ENCODE measurements around the gene NR5A1.

NR5A1 gene

DNA sequence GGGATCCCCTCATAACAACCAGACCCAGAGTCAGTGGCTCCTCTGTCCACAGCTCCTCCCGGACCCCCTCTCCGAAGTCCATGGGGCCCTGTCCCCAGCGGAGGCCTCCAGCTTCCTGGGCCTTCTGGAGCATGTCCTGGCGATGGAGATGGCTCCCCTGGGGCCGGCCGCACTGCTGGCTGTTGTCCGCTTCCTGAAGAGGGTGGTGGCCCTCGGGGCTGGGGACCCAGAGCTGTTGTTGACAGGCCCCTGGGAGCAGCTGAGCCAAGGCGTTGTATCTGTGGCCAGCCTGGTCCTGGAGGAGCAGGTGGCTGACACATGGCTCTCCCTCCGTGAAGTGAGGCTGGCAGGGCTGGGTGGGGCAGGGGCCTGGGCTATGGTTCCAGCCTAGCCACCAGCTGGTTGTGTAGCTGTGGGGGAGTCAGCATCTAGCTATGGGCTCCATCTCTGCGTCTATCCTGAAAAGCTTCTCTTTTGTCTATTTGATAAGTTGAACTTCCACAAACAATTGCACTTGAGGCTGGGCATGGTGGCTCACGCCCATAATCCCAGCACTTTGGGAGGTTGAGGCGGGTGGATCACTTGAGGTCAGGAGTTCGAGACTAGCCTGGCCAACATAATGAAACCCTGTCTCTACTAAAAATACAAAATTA is 52.3 kb downstream of the NR5A1 start:
- no peak for DNase-seq (ENCODE audit: low read depth, low spot score)
- H3K4me3 ChIP-seq (ENCODE audit: low read depth, low read length) = no peak overlapping the region
- in situ Hi-C loops (cut with HindIII; ENCODE audit: low sequenced_read_pairs) = no loop called here
- TF ChIP-seq, protein P1, sequence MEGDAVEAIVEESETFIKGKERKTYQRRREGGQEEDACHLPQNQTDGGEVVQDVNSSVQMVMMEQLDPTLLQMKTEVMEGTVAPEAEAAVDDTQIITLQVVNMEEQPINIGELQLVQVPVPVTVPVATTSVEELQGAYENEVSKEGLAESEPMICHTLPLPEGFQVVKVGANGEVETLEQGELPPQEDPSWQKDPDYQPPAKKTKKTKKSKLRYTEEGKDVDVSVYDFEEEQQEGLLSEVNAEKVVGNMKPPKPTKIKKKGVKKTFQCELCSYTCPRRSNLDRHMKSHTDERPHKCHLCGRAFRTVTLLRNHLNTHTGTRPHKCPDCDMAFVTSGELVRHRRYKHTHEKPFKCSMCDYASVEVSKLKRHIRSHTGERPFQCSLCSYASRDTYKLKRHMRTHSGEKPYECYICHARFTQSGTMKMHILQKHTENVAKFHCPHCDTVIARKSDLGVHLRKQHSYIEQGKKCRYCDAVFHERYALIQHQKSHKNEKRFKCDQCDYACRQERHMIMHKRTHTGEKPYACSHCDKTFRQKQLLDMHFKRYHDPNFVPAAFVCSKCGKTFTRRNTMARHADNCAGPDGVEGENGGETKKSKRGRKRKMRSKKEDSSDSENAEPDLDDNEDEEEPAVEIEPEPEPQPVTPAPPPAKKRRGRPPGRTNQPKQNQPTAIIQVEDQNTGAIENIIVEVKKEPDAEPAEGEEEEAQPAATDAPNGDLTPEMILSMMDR (IDR thresholded peaks at IDR 0.05; ENCODE audit: low read depth, low read length) = no peak

DNA sequence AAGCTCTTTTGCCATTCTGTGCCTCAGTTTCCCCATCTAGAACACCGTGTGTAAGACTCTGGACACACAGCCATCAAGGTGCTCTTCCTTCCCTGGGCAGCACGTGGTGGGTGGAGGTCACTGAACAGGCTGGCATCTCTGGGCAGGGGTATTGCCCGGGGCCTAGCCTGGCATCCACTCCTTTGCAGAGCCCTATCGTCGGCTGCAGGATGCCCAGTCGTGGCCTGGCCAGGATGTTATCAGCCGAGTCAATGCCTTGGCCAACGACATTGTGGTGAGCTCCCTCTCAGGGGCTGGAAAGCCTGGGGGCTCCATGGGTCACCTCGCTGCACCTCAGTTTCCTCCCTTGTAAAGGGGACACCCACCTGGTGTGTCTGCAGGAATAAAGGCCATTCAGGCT is 52.9 kb downstream of the NR5A1 start:
- no peak overlapping the region for H3K4me3 ChIP-seq (ENCODE audit: low read depth, low read length)
- TF ChIP-seq, protein P1 (IDR thresholded peaks at IDR 0.05; ENCODE audit: low read depth, low read length) = no peak
- in situ Hi-C loops (cut with HindIII; ENCODE audit: low sequenced_read_pairs) = no loop called here
- DNase-seq (ENCODE audit: low read depth, low spot score) = no peak

DNA sequence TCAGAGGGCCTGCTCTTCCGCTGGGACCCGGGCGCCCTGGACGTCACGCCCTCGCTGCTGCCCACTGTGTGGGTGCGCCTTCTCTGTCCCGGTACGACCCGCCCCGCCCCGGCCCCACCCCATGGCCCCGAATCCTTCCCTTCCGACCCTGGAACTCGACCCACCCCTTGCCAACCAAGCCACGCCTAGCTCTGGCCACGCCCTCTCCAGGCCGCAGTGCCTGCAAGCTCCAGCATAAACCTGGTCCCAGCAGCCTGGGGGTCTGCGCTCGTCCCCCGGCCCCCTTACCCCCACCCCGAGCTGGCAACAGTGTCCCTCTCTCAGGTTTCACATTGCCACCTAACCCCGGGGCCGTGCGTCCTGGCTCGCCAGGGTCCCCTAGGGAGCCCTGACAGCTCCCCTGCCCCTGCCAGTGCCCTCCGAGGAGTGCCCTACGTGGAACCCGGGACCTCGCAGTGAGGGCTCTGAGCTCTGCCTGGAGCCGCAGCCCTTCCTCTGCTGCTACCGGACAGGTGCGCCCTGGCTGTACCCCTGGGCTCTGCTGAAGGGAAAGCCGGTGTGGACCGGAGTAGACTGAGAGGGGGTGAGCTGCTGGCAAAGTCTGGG is 53.5 kb downstream of the NR5A1 start:
- in situ Hi-C loops (cut with HindIII; ENCODE audit: low sequenced_read_pairs) = no loop called here
- DNase-seq (ENCODE audit: low read depth, low spot score) = no peak
- TF ChIP-seq, protein P1 (IDR thresholded peaks at IDR 0.05; ENCODE audit: low read depth, low read length) = no peak
- no peak overlapping the region for H3K4me3 ChIP-seq (ENCODE audit: low read depth, low read length)

DNA sequence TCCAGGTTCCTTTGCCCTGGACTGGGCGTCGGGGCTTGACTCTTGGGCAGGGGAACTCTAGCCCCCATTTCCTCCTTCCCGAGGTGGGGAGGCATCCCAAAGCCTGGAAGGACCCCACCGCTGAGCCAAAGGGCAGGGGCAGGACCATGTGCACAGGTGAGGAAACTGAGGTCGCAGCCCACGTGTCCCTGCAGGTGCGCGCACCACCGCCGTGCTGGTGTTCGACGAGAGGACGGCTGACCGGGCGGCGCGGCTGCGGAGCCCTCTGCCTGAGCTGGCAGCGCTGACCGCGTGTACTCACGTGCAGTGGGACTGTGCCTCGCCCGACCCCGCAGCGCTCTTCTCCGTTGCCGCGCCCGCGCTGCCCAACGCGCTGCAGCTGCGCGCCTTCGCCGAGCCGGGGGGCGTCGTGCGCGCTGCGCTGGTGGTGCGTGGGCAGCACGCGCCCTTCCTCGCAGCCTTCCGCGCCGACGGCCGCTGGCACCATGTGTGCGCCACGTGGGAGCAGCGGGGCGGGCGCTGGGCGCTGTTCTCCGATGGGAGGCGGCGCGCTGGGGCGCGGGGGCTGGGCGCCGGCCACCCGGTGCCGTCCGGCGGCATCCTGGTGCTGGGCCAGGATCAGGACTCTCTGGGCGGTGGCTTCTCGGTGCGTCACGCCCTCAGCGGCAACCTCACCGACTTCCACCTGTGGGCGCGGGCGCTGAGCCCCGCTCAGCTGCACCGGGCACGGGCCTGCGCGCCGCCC is 54.2 kb downstream of the NR5A1 start:
- no peak overlapping the region for H3K4me3 ChIP-seq (ENCODE audit: low read depth, low read length)
- no peak for DNase-seq (ENCODE audit: low read depth, low spot score)
- TF ChIP-seq, protein P1 (IDR thresholded peaks at IDR 0.05; ENCODE audit: low read depth, low read length) = no peak
- in situ Hi-C loops (cut with HindIII; ENCODE audit: low sequenced_read_pairs) = no loop called here

DNA sequence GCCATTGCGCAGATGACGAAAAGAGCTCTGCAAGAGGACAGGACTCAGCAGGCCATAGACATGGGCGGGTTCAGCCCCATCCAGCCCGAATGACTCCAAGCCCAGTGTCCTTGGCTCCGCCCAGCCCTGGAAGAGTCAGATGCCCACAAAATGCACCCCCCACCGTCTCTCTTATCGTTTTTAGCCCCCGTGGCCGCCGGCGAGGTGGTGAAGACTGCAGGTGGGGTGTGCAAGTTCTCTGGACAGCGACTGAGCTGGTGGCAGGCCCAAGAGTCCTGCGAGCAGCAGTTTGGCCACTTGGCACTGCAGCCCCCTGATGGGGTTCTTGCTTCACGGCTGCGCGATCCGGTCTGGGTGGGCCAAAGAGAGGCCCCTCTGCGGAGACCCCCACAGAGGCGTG is 54.9 kb downstream of the NR5A1 start:
- TF ChIP-seq, protein P1 (IDR thresholded peaks at IDR 0.05; ENCODE audit: low read depth, low read length) = no peak
- no peak for DNase-seq (ENCODE audit: low read depth, low spot score)
- in situ Hi-C loops (cut with HindIII; ENCODE audit: low sequenced_read_pairs) = no loop called here
- H3K4me3 ChIP-seq (ENCODE audit: low read depth, low read length) = no peak overlapping the region

DNA sequence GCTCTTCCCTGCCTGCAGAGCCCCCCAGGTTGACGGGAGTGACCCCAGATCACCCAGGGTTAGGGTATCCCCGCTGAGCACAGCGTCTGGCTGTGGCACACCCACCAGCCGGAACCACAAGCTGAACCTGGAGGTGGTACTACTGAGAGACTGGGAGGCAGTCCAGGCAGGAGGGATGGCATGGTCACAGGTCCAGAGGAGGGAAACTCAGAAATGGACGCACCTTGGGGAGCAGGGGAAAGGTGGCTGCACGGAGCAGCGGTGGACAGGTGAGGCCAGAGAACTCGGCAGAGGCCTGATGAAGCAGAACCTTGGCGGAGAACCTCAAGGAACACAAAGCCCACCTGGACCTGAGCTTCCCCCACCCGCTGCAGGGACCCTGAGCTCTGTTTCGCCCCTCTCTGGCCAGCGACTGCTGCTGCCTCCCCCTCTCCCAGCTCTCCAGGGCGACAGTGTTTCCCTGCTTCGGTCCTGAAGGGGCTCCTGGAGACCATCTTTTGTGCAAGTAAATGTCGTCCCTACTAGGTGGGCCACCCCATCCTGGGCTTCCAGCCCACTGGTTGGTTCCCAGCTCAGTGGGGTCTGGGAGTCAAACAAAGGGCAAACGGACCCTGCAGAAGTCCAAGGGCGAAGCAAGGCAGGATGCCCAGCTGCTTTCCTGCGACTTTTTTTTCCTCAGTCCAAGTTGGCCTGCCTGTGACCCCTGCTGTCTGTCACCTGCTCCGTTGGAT is 56.1 kb downstream of the NR5A1 start:
- no peak overlapping the region for H3K4me3 ChIP-seq (ENCODE audit: low read depth, low read length)
- in situ Hi-C loops (cut with HindIII; ENCODE audit: low sequenced_read_pairs) = no loop called here

More for the DNA sequence above, 56.1 kb downstream of the NR5A1 start:
- TF ChIP-seq, protein P1 (IDR thresholded peaks at IDR 0.05; ENCODE audit: low read depth, low read length) = no peak
- no peak for DNase-seq (ENCODE audit: low read depth, low spot score)
